ENCODE data around the gene FUT4. TPM values are rescaled to one million over a fixed set of nuclear protein-coding genes. Genes with fewer than 3 reads are reported as not detected.

The FUT4 gene
- polyA plus RNA-seq, 2 of the 4 experiments (the other 2 are of a cell fraction), result 1.6 to 1.8 TPM

DNA sequence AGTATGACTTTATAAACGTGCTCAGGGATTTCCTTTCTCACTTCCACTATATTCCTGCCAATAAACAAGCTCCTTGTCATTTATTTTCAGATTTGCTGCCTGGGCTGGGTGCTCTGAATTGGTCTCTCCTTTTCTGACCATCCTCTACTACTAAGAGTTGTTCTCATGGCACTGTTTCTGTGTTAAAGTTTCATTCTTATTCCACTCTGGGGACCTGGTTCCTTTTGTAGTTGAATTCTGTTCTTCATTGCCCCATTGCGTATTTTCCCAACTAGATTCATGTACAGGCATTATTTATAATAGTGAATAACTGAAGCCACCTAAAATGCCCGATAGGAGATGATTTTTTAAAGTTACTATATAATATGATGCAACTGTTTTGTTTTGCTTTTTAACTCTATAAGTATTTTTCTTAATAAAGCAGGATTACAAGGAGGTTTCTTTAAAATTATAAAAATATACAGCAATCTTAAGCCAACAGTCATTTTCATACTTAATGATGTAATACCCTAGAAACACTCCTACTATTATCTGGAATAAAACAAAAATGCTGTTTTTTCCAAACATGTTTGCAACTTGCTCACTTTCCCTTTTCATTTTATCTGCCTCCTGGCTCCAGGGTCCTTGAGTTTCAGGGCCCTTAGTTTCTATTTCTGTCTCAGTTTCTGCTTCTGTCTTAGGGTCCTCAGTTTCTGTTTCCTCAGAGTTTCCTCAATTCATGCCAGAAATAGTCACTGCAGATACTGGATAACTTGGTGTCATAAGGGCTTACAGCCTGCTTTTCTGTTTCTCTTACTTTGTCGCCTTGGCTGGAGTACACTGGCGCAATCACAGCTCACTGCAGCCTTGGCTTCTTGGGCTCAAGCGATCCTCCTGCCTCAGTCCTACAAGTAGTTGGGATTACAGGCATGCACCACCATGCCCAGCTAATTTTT lies 9.8 kb upstream of the FUT4 start (continued):
- TF ChIP-seq MAZ (IDR thresholded peaks at IDR 0.05; ENCODE audit: borderline replicate concordance, low read depth, low read length) (no peak), EHMT2 (IDR thresholded peaks at IDR 0.05; ENCODE audit: low read depth) (no peak)
- TF ChIP-seq, protein P1, sequence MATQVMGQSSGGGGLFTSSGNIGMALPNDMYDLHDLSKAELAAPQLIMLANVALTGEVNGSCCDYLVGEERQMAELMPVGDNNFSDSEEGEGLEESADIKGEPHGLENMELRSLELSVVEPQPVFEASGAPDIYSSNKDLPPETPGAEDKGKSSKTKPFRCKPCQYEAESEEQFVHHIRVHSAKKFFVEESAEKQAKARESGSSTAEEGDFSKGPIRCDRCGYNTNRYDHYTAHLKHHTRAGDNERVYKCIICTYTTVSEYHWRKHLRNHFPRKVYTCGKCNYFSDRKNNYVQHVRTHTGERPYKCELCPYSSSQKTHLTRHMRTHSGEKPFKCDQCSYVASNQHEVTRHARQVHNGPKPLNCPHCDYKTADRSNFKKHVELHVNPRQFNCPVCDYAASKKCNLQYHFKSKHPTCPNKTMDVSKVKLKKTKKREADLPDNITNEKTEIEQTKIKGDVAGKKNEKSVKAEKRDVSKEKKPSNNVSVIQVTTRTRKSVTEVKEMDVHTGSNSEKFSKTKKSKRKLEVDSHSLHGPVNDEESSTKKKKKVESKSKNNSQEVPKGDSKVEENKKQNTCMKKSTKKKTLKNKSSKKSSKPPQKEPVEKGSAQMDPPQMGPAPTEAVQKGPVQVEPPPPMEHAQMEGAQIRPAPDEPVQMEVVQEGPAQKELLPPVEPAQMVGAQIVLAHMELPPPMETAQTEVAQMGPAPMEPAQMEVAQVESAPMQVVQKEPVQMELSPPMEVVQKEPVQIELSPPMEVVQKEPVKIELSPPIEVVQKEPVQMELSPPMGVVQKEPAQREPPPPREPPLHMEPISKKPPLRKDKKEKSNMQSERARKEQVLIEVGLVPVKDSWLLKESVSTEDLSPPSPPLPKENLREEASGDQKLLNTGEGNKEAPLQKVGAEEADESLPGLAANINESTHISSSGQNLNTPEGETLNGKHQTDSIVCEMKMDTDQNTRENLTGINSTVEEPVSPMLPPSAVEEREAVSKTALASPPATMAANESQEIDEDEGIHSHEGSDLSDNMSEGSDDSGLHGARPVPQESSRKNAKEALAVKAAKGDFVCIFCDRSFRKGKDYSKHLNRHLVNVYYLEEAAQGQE (IDR thresholded peaks at IDR 0.05), result no peak
- TF ChIP-seq, protein P2, sequence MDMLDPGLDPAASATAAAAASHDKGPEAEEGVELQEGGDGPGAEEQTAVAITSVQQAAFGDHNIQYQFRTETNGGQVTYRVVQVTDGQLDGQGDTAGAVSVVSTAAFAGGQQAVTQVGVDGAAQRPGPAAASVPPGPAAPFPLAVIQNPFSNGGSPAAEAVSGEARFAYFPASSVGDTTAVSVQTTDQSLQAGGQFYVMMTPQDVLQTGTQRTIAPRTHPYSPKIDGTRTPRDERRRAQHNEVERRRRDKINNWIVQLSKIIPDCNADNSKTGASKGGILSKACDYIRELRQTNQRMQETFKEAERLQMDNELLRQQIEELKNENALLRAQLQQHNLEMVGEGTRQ (IDR thresholded peaks at IDR 0.05), result no peak

DNA sequence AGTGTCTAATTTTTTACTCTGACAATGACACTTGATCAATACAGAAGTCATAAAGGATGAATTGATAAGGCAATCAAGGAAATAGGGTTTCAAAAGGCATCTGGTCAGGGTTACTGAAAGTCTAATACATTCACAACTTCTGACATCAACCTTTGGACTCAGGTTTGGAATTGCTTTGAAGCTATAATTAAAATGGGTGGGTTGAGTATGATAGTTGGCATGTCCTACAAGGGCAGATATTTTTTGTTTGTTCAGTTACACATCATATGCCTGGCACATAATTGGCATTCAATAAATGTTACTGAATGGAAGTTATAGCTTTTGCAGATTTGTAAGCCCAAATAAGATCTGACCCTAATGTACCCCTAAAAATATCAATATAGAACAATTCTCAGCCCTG lies 7.3 kb upstream of the FUT4 start:
- no peaks in the 10 kb centered on the region for H3K9me3 ChIP-seq
- FAIRE-seq (no peak), DNase-seq (ENCODE audit: low read depth in 1 of 2, low spot score in 1 of 2) (no peak), ATAC-seq (no peak)
- no peak overlapping the region for H3K4me3 ChIP-seq
- ChIA-PET POLR2A (no interaction called here), CTCF (interaction anchor here (1.0 to 2.8 kb wide), 3 partner anchors 17 to 31 kb away, joined by 3 to 10 read pairs (median 3); no protein-coding TSS in a partner anchor)
- peak overlapping the region; percentile 42; the same call in 2 of the 3 replicates for H3K4me2 ChIP-seq
- no peak overlapping the region for H3K27ac ChIP-seq
- TF ChIP-seq CBX2 (IDR thresholded peaks at IDR 0.05; ENCODE audit: borderline replicate concordance, low read depth) (no peak), HOXB13 (CRISPR knock-in tag; IDR thresholded peaks at IDR 0.05; ENCODE audit: low read depth) (no peak), GATA3 (IDR thresholded peaks at IDR 0.05; ENCODE audit: borderline replicate concordance) (no peak), CEBPB (IDR thresholded peaks at IDR 0.05) (no peak), MYC (IDR thresholded peaks at IDR 0.05; ENCODE audit: borderline replicate concordance, low read length) (no peak), FOSB (CRISPR knock-in tag; IDR thresholded peaks at IDR 0.05) (no peak), CHD4 (IDR thresholded peaks at IDR 0.05; ENCODE audit: borderline replicate concordance) (no peak), TP53 (CRISPR knock-in tag; IDR thresholded peaks at IDR 0.05) (no peak)
- peaks cover 9% of the 10 kb centered on the region; the same call in 1 of the 3 replicates for H3K4me1 ChIP-seq

DNA sequence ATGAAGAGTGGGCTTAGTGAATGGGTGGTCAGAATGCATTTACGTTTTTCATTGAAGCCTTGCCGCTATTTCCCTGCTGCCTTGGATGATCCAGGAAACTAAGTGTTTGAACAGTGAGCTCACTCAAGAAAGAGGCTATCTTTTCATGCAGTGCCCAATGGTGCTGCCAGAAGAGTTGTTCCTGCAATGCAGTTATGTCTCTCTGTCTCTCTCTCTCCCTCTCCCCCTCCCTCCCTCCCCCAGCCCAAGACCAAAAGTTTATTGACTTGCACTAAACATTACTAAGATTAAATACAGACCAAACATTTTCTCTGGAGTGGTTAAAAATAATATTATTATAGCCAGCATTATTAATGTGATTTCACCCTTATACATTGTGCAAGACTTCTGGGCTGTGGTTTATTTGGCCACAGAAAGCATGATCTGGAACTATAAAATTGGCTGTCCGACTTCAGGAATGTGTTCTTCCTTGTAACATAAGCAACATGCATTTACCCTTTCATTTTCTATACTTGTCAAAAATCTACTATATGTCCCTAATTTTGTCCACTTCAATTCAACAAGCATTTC lies 6.6 kb upstream of the FUT4 start:
- ChIA-PET POLR2A (no interaction called here), CTCF (interaction anchor here (0.6 to 2.8 kb wide), 2 partner anchors 17 to 19 kb away, joined by 5 to 10 read pairs; no protein-coding TSS in a partner anchor)
- 25% methylated on average over 3 of the region's 3 CpGs for WGBS (ENCODE audit: missing lambda C conversion rate)
- Histone ChIP-seq H3K4me1 (peaks cover 9% of the 10 kb centered on the region; the same call in 1 of the 3 replicates), H3K9me3 (no peaks in the 10 kb centered on the region), H3K27ac (no peak overlapping the region), H3K4me2 (peak overlapping the region; percentile 42), H3K4me3 (no peak overlapping the region)
- DNase-seq (ENCODE audit: low read depth in 1 of 2, low spot score in 1 of 2), result peak in 1 of 2 experiments; percentile 4
- peak in 1 of 2 experiments; percentile 35; a peak in 1 of 6 replicates for ATAC-seq
- no peak for FAIRE-seq
- TF ChIP-seq NPAS2 (CRISPR knock-in tag; IDR thresholded peaks at IDR 0.05; ENCODE audit: borderline replicate concordance), result no peak
- TF ChIP-seq POLR2A (IDR thresholded peaks at IDR 0.05; ENCODE audit: low read length), result no peak
- TF ChIP-seq EP300 (IDR thresholded peaks at IDR 0.05), result no peak
- TF ChIP-seq, protein P2 (IDR thresholded peaks at IDR 0.05), result no peak
- no peak for TF ChIP-seq ZC3H11A (IDR thresholded peaks at IDR 0.05)
- TF ChIP-seq, protein P3, sequence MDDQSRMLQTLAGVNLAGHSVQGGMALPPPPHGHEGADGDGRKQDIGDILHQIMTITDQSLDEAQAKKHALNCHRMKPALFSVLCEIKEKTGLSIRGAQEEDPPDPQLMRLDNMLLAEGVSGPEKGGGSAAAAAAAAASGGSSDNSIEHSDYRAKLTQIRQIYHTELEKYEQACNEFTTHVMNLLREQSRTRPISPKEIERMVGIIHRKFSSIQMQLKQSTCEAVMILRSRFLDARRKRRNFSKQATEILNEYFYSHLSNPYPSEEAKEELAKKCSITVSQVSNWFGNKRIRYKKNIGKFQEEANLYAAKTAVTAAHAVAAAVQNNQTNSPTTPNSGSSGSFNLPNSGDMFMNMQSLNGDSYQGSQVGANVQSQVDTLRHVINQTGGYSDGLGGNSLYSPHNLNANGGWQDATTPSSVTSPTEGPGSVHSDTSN (IDR thresholded peaks at IDR 0.05), result no peak
- no peak for TF ChIP-seq SREBF2 (IDR thresholded peaks at IDR 0.05)
- TF ChIP-seq CHD2 (IDR thresholded peaks at IDR 0.05; ENCODE audit: low read length, partially characterized antibody), result no peak
- TF ChIP-seq RARB (CRISPR knock-in tag; IDR thresholded peaks at IDR 0.05), result no peak
- TF ChIP-seq, protein P4, sequence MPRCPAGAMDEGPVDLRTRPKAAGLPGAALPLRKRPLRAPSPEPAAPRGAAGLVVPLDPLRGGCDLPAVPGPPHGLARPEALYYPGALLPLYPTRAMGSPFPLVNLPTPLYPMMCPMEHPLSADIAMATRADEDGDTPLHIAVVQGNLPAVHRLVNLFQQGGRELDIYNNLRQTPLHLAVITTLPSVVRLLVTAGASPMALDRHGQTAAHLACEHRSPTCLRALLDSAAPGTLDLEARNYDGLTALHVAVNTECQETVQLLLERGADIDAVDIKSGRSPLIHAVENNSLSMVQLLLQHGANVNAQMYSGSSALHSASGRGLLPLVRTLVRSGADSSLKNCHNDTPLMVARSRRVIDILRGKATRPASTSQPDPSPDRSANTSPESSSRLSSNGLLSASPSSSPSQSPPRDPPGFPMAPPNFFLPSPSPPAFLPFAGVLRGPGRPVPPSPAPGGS (IDR thresholded peaks at IDR 0.05), result no peak
- no peak for TF ChIP-seq NR3C1 (IDR thresholded peaks at IDR 0.05)
